Testis (tissue), 2 donors: ENCODE measurements around the gene ODAD2.

Source experiments
- POLR2A ChIP-seq: fragments of 450-650 bp; IDR thresholded peaks from one replicate; pipeline ENCODE4 v1.6.1; 2017; ENCODE audit warnings: antibody characterized with exemption, mild to moderate bottlenecking, moderate library complexity
- TF ChIP-seq, protein P1 (sequence below), 3 experiments: fragments of 450-650 bp in 2 of 3; fragments of 200-600 bp in 1 of 3; sonication (generic) in 1 of 3; IDR thresholded peaks; one replicate each; pipeline ENCODE4 v1.5.1; 2016 to 2019; ENCODE audit warnings: antibody characterized with exemption in 3 of 3, mild to moderate bottlenecking in 2 of 3, moderate library complexity in 1 of 3

- TF ChIP-seq, protein P1, sequence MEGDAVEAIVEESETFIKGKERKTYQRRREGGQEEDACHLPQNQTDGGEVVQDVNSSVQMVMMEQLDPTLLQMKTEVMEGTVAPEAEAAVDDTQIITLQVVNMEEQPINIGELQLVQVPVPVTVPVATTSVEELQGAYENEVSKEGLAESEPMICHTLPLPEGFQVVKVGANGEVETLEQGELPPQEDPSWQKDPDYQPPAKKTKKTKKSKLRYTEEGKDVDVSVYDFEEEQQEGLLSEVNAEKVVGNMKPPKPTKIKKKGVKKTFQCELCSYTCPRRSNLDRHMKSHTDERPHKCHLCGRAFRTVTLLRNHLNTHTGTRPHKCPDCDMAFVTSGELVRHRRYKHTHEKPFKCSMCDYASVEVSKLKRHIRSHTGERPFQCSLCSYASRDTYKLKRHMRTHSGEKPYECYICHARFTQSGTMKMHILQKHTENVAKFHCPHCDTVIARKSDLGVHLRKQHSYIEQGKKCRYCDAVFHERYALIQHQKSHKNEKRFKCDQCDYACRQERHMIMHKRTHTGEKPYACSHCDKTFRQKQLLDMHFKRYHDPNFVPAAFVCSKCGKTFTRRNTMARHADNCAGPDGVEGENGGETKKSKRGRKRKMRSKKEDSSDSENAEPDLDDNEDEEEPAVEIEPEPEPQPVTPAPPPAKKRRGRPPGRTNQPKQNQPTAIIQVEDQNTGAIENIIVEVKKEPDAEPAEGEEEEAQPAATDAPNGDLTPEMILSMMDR (IDR thresholded peaks at IDR 0.05), result no peak
- TF ChIP-seq POLR2A, result no peak
These were observed 199.8 kb downstream of the ODAD2 start for GRCh38 chr10:27799046-27799445.
